Loucy (cell line): Measurements from ENCODE around the gene C22orf42.

Experiments used
- CTCF ChIP-seq: fragments of 200-600 bp; sonication (generic); conservative IDR thresholded peaks from 2 replicates; pipeline ENCODE4 v1.5.1; 2014; ENCODE audit warnings: mild to moderate bottlenecking, antibody characterized with exemption, low read length
- EZH2phosphoT487 ChIP-seq: fragments of 200-600 bp; IDR thresholded peaks from 2 replicates; pipeline ENCODE4 v1.6.1; 2018; ENCODE audit warnings: antibody characterized with exemption, mild to moderate bottlenecking, moderate library complexity, borderline replicate concordance

GRCh38 chr22:32205974-32206773 lies 47.1 kb upstream of the C22orf42 start:
- TF ChIP-seq EZH2phosphoT487: no peak
- TF ChIP-seq CTCF: no peak
